Stimulated activated naive CD4-positive, alpha-beta T cell (primary cell): ENCODE results near the gene TMC8.

Source experiments
- DNase-seq, 6 experiments: peaks; one replicate each; lab custom pipeline; 2025; lab: John Stamatoyannopoulos, UW

The TMC8 gene

GRCh38 chr17:78124081-78124835 lies 6.3 kb upstream of the TMC8 start:
- peak in 3 of 6 experiments; percentile 24 to 34 (median 34) for DNase-seq

DNA sequence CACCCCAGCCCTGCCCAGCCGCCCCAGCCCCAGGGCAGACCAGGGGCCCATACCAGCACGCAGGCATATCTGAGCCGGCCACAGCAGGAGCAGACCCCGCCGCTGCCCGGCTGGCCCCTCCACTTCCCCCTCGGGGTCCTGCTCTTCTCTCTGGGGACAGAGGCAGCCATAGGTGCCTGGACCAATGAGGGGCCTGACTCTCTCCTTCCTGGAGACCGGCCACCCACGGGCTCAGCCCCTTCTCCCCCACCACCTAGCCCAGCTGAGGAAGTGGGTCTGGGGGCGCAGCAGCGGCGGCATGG lies 5.8 kb upstream of the TMC8 start:
- DNase-seq, result no peak

DNA sequence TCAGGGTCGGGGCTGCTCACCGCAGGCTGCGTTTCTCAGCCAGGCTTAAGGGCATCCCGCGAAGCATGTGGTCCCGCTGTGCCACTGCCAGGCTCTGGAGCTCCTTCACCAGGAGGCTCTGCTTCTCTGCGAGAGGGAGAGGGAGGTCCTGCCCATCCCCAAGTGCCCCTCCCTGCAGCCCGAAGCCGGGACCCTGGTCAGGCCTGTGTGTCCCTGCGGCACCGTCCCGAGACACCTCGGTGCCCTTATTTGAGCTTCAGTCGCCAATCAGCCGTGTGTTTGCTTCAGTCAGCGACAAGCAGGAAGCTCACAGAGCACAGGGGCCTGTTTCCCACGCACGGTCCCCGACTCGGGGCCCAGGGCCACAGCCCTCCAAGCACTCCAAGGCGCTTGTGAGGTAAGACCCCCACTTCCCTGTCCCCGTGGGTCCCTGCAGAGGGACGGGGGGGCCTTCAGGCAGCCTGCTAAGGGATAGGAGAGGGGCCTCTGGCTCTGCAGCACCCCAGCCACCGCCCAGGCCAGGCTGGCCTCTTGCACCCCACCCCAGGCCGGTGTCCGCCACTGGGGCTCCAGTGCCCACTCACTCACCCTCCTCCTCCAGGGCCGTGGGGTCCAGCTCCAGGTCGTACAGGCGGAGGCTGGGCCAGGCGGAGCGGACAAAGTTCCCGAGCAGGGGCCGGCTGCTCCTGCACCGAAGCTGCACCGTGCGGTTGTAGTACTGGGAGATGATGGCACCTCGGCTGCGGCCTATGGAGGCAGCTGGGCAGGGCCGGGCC lies 5.2 kb upstream of the TMC8 start:
- peak in 5 of 6 experiments; percentile 19 to 67 (median 43) for DNase-seq

DNA sequence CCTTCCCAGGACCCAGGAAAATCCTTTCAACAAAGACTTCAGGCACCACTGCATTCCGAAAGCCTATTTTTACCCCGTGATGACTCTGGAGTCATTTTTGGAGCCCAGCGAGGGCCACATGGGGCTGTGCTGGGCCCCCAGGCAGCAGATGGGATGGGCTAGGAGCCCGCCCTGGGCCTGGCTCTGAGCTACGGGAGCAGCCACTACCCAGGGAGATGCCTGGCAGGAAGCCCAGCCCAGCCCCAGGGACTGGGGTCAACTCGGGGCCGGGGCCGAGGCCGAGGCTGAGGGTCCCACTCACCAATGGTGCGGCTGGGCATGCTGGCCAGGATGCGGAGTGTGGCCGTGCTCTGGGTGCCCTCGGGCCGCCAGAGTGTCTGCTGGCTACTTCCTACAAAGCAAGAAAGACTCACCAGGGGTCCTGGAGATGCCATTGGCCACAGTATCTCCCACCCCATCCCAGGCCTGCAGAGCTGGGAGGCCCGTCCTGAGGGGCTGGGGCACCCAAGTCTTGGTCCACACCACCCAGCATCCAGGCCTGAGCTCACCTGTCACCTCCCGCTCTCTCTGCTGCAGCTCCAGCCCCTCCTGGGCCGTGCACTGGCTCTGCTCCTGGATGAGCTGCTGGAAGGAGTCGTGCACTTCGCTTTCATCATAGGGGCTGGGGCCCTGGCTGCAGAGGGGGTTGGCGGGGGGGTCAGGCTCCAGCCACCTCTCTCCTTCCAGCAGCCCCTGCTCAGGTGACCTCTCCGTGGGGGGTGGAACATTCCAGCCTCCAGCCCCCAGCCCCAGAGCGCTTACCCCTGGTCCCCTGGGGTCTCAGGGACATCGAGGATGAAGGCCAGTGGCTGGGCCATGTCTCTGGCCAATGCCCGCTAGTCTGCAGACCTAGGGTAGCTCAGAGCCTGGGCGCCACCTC lies 4.3 kb upstream of the TMC8 start:
- DNase-seq, result no peak

- no peak for DNase-seq
Measured at GRCh38 chr17:78126895-78127238, 3.7 kb upstream of the TMC8 start.

- DNase-seq, result peak in 5 of 6 experiments; percentile 46 to 68 (median 57)
Measured at GRCh38 chr17:78127239-78127887, 3.2 kb upstream of the TMC8 start.

DNA sequence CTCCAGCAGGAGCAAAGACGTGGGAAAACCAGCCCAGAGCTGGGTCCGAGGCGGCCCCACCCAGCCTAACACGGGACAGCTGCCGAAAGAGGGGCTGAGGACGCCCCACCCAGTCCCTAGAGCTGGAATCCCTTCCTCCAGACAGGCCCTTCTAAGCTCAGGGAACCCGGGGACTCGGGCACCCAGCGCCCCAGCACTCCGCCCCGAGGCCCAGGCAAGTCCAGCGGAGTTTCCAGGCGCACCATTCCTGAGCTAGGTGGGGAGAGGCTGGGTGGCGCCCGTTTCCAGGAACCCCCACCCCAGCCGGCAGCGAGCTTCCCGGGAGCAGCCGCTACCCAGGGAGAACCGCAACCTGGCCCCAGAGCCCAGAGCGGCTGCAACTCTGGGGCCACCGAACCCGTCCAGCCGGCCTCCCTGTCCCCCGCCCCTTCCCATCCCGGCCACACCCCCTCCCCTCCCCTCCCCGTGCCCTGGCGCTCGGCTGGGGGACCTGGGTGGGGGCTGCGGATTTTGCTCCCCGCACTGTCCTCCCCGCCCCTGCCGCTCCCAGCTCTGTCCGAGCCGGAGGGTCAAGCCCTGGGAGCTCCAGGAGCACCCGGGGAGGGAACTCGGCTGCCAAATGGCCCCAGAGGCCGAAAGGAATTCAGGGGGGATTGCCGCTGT lies 2.6 kb upstream of the TMC8 start:
- DNase-seq, result peak in 3 of 6 experiments; percentile 31 to 55 (median 48)

- peak; percentile 77 to 92 (median 81) for DNase-seq
Measured at GRCh38 chr17:78128551-78129350, 1.8 kb upstream of the TMC8 start, which contains the start of gene TMC6. TMC6 (minus strand) TSS chr17:78128755; CDS start chr17:78126832, 1,923 bp downstream.

GRCh38 chr17:78129351-78130089 lies 1.1 kb upstream of the TMC8 start:
- peak in 5 of 6 experiments; percentile 46 to 78 (median 60) for DNase-seq

DNA sequence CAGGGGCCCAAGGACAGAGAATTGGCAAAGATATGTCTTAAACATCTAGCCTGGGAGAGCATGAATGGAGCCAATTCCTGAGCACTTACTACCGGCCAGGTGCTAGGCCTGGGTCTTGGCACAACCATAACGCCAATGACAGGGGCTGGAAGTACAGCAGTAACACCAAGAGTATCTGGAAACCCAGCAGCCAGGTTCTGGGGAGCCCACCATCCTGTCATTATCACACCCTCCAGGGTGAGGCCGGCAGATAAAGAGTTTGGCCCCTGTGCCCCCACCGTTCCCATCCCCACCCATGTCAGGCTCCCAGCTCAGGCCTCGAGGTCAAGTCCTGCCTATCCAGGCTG lies 508 bp upstream of the TMC8 start:
- peak in 1 of 6 experiments; percentile 71 for DNase-seq

DNA sequence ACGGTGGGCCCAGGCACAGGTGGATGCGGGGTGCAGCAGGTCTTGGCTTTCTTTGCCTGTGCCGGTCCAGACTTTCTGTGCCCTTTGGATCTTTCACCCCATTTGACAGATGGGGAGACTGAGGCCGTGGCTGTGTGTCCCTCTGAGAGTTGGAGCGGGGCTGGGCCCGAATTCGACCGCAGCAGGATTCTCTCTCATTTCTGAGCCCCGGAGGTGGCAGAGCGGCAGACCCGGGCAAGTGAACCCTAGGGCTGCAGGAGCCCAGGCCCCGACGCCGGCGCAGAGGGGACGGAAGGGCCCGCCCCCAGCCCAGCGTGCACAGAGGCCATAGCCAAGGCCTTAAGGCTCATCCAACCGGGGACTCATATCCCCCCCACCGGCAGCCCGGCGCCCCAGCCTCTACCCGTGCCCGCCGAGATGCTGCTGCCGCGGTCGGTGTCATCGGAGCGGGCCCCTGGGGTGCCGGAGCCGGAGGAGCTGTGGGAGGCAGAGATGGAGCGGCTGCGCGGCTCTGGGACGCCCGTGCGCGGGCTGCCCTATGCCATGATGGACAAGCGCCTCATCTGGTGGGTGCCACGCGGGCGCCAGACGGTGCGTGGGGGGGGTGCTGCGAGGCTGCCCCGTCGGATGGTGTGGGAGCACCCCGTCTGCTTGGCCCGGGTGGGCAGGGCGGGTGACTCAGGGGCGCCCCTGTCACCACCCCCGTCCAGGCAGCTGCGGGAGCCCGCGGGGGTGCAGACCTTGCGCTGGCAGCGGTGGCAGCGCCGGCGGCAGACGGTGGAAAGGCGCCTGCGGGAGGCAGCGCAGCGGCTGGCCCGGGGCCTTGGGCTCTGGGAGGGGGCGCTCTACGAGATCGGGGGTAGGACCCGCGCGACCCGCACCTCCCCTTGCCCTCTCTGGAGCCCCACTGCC lies 857 bp downstream of the TMC8 start:
- DNase-seq, result peak in 4 of 6 experiments; percentile 44 to 64 (median 54)

- DNase-seq, result peak; percentile 42 to 79 (median 57)
Measured at GRCh38 chr17:78132084-78132676, 1.6 kb downstream of the TMC8 start.

GRCh38 chr17:78132767-78133178 lies 2.2 kb downstream of the TMC8 start:
- DNase-seq, result no peak

- peak in 1 of 6 experiments; percentile 59 for DNase-seq
Measured at GRCh38 chr17:78133179-78133951, 2.8 kb downstream of the TMC8 start.

- DNase-seq, result peak; percentile 69 to 87 (median 82)
Measured at GRCh38 chr17:78133971-78134898, 3.7 kb downstream of the TMC8 start.

DNA sequence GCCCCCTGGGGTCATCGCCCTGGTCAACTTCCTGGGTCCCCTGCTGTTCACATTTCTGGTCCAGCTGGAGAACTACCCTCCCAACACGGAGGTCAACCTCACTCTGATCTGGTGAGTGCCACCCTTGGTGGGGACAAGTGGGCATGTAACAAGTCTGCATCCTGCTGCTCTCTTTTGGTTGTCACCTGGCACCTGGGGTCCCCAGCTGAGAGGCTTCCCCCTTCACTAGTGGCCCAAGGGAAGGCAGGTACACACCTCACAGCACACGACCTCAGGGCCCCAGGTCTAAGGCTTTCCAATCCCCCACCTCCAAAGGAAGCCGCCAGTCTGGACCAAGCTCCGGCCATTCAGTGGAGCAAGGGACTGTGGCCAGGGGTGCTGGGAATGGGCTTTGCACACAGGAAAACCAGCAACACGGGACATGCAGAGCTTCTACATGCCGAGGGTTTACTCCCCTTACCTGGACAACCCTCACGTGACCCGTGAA lies 4.4 kb downstream of the TMC8 start:
- no peak for DNase-seq
